Fibroblast of skin of scalp (primary cell): ENCODE results near the gene PAEP.
A peak's percentile ranks its signal among the peaks of the same experiment; 100 is the strongest.

Experiments used
- DNase-seq: peaks from one replicate; pipeline ENCODE4 v3.0.0-alpha.2; 2013

The PAEP gene

DNA sequence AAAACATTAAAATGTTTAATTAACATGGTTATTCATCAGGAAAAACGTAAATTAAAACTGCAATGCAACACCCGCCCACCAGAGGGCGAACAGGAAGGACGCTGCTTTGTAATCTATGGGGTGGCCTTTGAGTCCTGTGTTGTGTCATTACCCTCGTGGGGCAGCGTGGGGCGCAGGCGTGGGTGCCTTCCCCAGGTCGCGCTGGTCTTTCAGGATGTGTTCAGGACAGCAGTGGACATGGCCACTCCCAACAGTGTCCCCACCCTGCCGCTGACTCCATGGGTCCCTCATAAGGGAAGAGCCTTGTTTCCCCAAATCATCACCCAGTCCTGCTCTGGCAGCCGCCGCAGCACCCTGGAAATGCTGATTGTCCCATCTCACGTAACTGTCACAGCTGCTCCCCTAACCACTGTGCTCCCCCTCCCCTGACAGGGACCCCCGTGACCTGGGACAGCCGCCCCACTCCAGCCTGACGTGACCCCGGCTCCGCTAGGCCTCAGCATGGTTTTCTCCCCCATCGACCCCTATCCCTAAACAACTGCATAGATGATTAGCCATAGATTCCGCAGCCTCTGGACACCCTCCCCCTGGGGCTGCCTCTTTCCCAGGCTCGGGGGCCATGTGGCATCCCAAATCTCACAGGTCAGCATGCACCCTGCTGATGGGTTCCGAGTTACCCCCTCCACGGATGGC, 41.4 kb downstream of the PAEP start:
- DNase-seq: peak; percentile 22

DNA sequence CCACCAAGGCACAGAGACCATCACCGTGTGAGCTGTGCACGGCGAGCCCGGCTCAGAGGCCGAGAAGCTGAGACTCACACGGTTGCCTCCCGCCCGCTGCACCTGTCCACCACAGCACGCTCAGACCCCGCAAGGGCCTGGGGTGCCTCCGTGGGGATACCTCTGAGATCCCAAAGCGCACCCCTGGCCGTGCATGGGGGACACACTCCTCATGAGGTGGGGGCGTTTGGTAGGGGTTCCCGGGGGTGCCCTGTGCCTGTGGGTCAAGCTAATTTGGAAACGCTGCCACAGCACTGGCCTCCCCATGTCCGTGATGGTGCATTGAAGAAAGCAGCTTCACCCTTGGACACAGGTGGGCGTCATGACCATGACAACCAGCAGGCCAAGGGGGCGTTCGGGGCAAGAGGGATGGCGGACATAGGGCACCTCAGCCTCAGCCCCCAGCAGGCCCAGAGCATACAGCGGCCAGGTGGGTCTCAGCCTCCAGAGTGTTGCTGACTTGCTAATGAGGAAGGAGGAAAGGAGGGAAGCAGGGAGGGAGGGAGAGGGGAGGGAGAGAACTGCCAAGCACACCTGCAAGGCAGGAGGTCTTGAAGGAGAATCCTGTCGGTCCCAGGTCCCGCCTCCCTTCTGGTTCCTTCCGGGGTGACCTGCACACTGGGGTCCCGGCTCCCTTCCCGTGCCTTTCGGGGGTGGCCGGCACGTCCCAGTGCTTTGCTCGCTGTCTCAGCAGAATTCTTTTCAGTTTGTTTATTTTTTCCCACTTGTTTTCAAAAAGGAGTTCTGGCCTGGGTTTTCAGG, 43.1 kb downstream of the PAEP start:
- no peak for DNase-seq

DNA sequence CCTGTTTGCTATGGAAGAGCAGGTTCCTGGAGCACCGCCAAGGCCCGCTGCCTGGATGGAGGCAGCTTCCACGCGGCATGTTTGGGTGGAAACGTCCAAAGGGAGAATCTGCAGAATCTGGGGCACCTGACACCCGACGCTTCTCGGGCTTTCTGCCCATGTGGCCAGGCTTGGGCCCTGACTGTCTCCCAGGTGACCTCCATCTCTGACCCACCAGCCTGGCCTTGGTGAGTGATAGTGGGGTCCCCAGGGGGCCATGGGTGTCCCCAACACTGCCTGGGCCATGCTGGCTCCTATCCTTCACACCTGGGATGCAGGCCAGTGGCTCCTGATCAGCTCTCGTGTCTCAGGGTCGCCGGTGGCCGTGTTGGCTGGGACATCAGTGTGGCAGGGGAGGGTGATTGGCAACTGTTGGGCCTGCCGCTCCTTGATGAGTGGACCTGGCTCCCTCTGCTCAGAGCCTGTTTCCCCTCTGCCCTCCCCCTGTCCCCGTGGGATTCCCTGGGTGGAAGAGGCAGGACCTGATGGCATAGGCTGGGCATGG, 43.8 kb downstream of the PAEP start:
- DNase-seq: no peak

DNA sequence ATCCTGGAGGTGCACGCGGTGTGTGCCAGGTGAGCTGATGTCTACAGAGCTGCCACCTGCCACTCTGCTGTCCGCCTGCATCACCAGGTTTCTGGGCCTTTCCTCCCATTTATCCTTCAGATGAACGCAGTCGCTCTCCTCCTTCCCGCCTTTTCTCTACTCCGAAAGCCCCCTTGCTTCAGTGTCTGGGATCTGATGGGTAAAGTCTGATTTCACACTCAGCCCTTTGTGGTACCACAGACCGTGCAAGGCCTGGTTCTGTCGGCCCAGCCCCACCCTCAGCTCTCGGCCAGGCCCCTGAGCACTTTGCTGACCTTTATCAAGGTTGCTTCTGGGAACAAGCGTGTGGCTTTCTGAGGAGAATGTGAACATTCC, 45.3 kb downstream of the PAEP start:
- DNase-seq: no peak

DNA sequence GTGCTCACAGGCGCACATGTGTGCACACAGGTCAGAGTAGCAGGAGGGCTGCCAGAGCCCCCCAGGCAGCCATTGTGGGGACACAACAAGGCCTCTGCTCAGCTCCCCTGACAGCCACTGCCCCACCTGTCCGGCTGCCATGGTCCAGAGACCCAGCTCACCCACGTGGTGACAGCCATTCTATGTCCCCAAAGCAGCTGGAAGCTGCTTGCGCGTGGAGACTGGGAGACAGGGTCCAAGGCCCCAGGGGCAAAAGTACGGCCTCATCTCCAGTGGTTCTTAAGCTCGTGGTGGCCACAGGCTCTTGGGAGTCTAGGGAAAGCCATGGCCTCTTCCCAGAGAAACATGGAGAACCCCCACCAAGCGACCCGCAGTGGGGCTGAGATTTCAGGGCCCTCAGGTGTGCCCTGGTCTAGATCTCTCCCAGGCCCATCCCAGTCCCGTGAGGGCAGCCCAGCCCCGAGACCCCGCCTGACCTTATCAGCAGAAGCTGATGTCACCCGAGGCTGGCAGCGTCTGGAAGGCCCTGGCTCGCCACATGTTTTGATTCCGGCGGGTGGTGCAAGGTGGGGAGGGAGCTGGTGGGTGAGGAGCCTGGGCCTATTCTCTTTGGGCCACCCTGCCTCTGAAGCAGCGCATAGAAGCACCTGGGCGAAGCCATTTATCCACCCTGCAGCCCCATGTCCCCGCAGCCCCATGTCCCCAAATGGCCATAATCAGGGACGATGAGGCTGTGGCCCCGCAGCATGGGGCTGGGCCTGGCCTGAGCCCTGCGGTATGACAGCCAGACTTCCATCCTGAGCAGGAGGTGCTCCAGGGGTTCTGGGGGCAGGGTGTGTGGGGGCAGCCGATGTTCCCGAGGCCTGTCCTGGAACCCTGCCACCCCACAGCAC, 46.1 kb downstream of the PAEP start:
- DNase-seq: no peak

DNA sequence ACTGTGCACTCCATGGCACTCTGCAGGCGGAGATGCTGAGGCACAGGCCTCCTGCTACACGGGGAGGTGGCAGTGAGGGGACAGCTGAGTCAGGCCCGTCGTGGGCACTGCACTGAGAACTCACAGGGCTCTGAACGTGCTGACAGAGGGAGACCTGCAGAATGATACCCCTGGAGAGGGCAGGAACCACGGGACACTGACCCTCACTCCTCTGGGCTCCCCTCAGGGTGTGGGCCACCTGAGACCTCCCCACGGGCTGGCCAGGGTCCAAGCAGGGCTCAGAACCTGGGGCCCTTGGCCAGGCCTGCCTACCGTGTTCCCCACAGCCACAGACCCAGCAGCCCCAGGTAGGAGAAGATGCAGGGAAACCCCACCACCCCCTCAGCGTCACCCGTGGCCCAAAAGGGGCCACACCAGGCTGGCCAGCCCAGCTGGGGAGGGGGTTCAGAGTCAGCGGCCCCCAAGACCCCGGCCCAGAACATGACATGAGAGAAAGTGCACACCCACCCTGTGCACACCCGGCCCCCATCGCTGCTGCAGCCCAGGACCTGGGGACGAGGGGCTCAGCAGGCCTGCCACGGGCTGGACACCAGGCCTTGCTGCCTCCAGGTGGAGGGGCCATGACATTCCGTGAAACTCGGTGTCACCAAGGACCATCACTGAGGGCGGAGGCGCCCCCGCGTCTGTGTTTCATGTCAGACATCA, 46.9 kb downstream of the PAEP start:
- no peak for DNase-seq

DNA sequence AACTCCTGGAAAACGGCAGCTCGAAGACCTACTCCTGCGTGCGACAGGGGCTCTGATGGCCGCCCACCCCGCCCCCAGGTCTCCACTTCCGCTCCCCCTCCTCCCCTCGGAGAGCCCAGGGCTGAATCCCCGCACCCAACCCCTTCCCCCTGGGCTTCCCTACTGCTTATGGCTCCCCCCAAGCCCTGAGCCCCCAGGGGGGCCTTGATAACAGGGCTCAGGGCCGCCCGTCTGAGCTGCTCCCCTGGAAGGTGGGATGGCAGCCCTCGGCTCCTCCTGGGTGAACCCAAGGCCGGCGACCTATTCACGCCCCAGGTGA, 47.4 kb downstream of the PAEP start:
- DNase-seq: no peak

DNA sequence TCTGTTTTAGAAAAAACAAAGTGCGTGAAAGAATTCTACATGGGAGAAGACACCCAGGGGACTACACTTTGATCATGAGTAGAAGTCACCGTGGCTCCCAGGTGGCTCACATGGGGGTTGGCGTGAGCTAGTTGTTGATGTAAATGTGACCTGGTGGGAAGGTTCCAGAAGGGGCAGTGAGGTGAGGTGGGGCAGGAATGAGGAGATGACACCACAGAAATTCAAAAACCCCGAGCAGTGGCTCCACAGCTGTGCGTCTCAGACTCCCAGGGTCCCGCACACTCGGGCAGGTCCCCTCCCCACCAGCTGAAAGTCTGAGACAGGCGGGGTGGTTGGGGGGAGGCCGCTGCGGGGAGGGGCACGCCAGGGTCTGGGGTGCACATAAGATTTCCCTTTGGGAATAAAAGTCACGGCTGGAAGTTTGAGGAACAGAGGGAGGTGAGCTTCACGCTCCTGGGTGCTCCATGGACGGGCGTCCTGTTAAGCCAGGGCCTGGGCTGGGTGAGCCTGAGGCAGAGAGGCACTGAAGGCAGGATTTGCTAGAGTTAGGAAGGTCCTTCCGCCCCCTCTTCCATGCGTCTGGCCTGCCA, 47.9 kb downstream of the PAEP start:
- DNase-seq: no peak

DNA sequence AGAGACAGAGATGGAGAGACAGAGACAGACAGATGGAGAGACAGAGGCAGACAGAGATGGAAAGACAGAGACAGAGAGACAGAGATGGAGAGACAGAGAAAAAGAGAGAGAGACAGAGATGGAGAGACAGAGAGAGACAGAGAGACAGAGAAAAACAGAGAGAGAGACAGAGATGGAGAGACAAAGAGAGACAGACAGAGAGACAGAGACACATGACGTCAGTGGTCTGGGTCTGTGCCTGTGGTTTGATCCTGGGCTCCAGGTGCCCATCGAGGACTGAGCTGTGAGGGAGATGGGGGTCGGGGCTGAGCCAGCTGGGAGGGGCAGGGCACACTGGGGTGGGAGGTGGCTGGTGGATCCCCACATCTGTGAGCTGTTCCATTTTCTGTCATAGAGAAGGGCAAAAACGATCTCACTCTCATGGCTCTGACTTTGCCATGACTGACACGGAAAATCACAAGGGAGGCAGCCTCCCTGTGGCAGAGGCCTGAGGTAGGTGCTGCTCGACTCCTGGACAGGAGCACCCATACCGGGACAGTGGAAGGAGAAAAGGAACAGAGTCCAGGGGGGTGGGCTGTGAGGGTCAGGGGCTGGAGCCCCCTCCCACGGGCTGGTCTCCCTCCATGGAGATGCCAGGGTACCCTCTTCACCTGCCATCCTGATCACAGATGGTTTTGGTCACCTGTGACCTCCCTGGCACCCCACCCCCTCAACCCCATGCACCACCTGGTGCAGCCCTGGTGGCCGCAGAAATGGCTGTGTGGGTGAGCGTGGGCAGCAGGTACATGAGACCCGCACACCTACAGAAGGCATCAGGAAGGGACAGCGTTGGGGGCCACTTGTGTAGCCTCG, 49.0 kb downstream of the PAEP start:
- DNase-seq: no peak

DNA sequence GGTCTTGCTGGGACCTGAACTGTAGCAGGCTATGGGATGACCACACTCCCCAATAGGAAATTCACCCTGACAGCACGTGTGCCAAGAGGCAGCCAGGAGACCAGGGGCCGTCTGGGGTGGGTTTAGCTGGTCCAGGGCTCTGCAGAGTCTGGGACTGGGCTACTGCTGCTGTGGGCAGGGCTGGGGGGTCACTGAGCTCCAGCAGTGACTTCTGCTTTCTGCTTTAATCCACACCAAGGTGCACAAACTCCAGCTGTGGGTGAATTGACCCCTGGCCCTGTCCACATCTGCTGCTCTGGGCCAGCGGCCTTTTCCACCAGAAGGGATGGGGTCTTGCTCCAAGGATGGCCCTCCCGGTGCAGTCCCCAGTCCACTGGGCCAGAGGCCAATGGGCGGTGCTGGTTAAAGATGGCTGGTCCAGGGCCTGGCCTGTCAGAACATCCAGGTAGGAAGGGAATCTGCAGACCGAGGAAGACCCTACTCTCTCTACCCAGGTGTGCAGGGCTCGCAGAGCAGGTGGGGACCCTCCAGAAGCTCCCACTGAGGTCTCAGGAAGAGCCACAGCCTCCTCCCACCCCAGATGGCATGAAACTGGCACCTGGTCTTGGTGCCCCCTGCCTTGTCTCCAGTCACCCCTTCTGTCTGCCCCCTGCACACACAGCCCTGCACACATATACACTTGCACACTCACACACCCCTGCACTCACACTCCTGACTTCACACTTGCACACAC, 49.8 kb downstream of the PAEP start:
- DNase-seq: no peak

DNA sequence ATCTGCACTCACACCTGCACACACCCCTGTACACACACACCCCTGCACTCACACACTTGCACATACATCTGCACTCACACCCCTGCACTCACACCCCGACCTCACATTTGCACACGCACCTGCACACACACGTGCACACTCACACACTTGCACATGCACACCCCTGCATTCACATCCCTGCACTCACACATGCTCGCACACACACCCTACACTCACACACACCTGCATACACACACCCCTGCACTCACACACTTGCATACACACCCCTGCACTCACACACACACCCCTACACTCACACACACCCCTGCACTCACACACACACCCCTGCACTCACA, 50.3 kb downstream of the PAEP start:
- DNase-seq: no peak

DNA sequence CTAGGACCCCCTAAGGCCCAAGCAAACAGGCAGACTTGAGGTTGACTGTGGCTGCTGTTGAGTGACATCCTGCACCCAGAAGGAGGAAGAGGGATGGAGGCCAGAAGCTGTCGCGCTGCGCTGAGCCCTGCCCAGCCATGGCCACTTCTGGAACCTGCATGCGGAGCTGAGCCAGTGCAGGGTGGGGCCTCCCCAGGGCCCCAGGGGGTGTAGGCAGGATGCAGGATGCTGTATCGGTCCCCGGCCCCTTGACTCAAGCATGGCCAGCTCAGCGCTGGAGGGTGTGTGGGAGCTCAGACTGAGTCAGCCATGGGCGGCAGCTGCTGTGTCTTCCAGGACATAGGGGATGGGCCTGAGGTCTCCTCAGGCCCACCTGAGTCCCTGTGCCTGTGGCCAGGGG, 50.9 kb downstream of the PAEP start:
- no peak for DNase-seq

DNA sequence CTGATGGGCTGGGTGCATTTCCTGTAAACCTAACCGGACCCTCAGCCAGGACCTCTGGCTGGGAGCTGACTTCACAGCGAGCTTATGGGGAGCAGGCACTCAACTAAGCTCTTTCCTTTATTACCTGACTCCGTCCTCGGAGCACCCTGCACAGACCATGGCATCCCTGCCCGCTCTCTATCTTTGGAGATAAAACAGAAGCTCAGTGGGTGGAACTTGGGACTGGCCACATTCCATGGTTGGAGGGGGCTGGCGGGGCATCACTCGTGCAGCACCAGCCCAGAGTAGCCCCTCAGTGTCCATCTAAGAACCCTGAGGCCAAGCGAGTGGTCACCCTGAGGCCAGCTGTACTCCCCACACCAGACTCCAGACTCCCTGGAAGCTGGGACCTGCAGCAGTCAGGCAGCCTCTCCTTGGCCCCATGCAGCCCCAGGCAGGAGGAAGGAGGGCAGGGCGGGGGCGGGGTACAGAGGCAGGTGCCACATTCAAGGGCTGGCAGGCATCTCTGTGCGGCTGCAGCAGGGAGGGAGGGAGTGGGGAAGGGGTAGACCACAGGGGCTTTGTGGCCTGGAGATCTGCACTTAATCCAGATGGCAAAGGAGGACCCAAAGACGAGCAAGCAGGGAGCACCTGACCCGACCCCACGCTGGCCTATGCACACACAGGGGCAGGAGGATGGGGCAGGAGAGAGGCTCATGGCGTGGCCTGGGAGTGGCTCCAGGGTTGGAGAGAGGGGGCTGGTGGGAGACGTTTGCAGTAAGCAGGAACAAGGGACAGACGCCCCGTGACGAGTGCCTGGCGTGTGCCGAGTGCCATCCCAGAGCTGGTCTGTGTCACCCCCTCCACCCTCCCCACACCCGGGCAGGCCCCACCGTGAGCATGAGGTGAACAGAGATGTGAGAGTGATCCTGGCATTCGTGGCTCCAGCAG, 51.7 kb downstream of the PAEP start:
- no peak for DNase-seq

DNA sequence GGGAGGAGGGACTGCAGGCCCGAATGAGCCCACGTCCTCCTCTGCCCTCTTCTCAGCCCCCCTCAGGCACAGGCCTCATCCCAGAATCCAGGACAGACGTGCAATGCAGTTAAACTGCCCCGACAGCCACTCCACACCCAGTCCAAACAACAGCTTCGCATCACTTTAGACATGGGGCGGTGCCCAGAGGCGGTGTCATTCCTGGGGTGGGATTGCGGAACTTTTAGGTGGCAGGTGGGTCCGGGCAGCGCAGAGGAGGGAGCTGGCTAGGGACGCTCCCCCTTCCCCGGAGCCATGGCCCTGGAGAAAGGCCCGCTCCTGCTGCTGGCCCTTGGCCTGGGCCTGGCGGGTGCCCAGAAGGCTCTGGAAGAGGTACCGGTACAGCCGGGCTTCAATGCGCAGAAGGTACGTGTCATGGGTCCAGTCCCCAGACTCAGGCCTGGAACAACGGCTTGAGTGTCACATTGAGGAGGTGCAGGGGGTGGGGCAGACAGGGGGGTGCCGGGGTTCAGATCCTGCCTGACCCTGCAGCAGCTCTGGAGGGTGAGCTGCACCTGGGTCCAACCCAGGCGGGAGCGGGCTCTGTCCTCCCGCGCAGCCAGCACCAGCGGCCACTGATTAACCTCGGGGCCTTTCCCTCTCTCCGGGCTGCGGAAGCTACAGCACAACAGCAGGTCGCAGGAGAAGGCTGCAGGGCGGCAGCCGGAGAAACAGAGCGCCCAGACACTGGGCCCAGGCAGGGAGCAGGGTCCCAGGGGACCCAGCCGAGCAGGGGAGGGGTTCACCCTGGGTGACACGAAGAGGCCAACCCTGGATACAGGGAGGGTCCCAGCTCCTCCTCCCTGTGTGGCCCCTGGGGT, 52.6 kb downstream of the PAEP start:
- no peak for DNase-seq

DNA sequence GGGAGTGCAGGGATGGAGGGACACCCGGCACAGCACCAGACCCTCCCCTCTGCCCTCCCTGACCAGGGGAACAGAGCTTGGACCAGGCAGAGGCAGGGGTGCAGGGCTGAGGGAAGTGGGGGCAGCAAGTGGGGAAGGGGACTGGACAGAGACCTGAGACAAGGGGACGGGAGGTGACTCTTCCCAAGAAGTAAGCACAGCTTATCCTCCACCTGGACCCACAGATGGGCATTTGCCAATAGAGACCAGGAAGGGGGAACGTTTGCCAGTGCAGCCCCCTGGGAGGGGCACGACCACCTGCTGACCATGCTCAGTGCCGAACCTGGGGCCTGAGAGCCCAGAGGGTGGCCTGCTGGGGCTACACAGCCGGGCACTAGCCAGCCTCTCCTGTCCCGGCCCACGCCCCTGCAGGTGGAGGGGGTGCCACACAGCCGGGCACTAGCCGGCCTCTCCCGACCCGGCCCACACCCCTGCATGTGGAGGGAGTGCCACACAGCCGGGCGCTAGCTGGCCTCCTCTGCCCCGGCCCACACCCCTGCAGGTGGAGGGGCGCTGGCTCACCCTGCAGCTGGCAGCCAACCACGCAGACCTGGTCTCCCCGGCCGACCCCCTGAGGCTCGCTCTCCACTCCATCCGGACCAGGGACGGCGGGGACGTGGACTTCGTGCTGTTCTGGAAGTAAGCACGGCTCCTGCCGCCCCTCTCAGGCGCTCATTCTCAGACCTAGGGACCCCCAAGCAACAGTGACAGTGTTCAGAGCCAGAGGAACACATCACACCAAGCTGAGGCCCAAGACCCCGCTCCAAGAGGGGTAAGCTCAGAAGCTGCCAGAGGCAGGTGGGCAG, 53.5 kb downstream of the PAEP start:
- DNase-seq: no peak

DNA sequence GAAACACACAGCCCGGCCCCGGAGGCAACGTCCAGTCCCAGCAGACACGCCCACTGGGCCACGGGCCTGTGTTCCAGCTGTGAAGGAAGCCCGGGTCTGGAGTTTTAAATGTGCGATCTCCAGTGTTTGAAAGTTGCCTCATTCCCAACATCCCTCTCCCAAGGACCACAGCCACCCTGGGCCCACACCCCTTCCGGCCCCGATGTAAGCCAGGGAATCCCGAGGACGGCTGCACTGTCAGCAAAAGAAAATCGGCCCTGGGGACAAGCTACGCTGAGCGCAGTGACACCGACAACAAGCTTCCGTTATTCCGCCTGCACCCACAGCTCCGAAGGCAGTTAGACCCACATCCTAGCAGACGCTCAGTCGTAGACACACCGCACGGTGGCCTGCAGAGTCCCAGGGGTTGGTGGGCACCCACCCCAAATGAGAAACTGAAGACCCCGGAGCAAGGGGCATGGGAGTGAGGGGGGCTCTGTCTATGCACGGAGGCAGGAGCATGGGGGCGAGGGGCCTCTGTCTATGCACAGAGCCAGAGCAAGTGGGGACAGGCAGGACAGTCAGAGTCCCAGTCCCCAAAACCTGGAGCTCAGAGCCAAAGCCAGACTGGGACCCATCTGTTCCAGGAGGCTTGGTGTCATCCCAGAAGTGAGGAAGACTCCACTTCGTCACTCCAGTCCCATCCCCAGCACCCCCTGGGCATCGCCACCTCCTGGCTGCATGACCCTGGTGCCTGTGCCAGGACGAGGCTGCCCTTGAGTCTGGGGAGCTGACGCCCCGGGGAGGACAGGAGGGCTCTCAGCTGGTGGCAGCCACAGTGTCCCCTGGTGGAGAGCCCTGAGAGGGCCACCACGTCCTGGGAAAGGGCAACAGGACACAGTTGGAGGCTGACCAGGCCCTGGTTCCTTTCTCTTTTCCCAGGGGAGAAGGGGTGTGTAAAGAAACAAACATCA, 54.4 kb downstream of the PAEP start:
- no peak for DNase-seq
